ENCODE measurements around the gene RPP25L. TPM values are rescaled to one million over a fixed set of nuclear protein-coding genes. Genes with fewer than 3 reads are reported as not detected.

Gene RPP25L
- total RNA-seq, 1 donor: 14.7 TPM

DNA sequence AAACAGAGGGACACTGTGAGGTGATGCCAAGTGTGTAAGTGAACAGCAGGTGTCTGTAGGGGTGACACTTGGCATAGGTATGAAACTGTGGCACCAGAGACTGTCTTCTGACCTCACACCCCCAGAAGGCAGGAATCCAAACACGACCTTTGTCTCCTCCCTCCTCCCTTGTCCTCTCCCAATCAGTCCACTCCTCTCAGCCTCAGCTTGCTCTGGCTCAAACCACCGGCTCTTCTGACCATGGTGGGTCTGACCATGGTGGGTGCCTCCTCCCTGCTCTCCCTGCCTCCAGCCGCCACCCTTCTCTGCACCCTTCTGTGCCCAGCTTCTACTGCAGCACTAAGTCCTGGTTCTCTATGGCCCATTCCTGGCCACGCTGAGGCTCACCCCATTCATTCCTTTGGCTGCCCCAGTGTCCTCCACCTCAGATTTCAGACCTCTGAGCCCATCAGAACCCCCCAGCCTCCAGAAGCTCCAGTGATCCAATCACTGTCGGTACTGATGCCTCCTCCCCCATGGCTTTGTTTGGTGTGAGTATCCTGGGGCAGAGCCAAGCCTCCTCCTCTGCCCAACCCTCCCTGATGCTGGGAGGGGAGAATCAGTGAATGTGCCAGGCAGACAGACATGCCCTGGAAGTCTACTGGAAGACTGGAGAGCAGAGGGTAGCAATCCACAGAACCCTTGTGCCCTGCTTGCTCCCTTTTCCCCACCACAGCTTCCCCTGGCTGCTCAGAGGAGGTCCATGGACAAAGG, 18.7 kb upstream of the RPP25L start:
- TF ChIP-seq, protein P1, sequence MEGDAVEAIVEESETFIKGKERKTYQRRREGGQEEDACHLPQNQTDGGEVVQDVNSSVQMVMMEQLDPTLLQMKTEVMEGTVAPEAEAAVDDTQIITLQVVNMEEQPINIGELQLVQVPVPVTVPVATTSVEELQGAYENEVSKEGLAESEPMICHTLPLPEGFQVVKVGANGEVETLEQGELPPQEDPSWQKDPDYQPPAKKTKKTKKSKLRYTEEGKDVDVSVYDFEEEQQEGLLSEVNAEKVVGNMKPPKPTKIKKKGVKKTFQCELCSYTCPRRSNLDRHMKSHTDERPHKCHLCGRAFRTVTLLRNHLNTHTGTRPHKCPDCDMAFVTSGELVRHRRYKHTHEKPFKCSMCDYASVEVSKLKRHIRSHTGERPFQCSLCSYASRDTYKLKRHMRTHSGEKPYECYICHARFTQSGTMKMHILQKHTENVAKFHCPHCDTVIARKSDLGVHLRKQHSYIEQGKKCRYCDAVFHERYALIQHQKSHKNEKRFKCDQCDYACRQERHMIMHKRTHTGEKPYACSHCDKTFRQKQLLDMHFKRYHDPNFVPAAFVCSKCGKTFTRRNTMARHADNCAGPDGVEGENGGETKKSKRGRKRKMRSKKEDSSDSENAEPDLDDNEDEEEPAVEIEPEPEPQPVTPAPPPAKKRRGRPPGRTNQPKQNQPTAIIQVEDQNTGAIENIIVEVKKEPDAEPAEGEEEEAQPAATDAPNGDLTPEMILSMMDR (IDR thresholded peaks at IDR 0.05; ENCODE audit: insufficient read depth, low read depth, low read length): no peak
- H3K4me3 ChIP-seq (ENCODE audit: low read depth, low read length): no peak overlapping the region
- no peak for DNase-seq (ENCODE audit: low read depth)

DNA sequence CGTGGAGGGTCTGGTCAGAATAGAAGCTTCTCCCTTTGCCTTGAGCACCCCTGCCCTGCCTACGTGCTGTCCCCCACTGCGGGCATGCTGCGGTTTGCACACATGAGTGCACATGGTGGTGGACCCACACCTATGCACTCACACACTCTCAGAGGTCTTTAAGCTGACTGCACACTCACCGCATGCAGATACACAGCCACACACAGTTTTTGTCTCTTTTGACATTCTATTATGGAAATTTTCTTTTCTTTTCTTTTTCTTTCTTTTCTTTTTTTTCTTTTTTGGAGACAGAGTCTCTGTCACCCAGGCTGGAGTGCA, 17.6 kb upstream of the RPP25L start:
- no peak overlapping the region for H3K4me3 ChIP-seq (ENCODE audit: low read depth, low read length)
- no peak for DNase-seq (ENCODE audit: low read depth)
- TF ChIP-seq, protein P1 (IDR thresholded peaks at IDR 0.05; ENCODE audit: insufficient read depth, low read depth, low read length): no peak

DNA sequence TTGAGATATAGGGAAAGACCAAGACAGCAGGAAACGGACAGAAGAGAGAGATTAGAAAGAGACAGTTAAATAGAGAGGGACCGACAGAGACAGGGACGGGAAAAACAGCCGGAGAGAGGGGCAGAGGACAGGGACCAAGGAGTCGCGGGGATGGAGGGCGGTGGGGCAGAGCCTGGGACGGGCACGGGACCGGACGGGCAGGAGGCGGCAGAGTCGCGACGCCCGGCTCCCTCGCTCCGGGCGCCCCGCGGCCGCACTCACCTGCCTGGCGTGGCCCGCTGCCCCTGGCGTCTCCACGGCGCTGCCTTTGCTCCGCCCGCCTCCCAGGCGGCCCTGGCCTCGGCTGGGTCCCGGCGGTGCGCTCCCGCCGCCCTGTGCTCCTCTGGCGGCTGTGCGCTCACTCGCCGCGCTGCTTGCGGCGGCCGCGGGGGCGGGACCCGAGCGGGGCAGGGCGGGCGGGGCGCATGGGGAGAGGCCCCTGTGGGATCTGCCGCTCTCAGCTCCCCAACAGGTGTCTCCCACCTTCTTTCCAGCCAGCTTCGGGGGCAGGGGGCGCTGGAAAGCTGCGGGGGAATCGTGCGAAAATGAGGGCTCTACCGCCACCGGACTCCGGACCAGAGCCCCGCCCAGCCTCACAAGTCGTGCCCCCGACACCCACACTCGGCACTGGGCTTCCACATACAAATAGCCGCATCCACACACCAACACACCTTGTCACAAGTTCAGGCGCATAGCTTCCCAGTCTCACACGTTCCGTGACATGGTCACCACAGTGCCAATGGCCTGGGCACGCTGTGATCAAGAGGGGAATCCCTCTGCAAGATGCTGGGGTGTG, 17.0 kb upstream of the RPP25L start, which contains the start of gene ARID3C:
Gene ARID3C (minus strand): TSS at position 411 of the 835 bp plus-strand sequence. CDS start 1,052 bp downstream, outside the sequence.
- H3K4me3 ChIP-seq (ENCODE audit: low read depth, low read length): peak within 1 kb of the TSS; percentile 45

DNA sequence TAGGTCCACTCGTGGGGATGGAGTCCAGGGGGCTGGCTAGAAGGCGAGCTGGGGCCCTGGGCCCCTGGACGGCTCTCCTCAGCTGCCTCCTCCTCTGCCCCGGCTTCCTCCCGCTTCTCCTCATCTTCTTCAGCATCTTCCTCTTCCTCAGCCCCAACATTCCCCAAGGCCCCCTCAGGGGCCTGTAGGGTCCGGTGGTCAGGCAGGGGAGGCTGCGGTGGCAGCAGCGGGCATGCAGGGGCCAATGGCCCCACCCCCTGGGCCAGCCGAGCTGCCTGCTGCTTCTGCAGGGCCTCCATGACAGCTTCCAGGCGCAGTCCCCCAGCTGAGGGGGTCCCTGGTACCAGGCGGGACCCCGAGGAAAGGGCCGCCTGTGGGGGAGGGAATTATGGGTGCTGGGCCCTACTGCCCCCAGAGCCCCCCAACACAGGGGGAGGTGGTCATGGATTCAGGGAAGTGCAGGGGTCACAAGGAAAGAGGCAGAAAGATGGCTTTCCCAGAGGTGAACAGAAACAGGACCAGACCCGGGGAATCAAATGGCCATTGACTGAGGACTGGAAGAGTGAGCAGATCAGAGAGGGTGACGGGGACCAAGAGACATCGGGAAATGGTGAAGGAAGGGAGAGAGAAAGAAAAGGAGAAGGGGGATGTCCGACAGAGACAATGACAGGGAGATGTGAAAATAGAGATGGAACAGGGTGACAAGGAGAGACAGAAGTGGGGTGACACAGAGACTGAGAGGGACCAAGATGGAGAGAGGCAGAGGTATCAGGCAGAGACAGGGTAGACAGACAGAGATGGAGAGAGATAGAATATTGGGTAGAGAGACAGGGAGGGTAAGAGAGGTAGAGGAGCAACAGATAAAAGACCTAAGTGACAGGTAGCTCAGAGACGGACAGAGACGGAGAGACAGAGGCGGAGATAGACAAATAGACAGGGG, 16.1 kb upstream of the RPP25L start:
- TF ChIP-seq, protein P1 (IDR thresholded peaks at IDR 0.05; ENCODE audit: insufficient read depth, low read depth, low read length): no peak
- H3K4me3 ChIP-seq (ENCODE audit: low read depth, low read length): no peak overlapping the region
- DNase-seq (ENCODE audit: low read depth): no peak

More for the DNA sequence above, 17.0 kb upstream of the RPP25L start, which contains the start of gene ARID3C:
- TF ChIP-seq, protein P1 (IDR thresholded peaks at IDR 0.05; ENCODE audit: insufficient read depth, low read depth, low read length): no peak
- DNase-seq (ENCODE audit: low read depth): no peak

DNA sequence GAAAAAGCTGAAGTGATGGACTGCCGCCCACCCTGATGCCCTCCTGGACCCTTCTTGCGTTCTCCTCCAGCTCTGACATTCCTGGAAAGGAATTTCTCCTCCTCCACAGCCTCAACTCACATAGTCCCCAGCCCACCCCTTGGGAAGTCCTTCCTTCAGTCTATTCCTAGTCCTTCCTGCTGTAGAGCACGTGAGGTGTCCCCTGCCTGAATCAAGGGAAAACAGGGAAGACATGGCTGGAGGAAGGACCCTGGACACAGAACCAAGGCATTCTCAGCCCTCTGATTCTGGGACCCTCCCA, 13.2 kb upstream of the RPP25L start:
- TF ChIP-seq, protein P1 (IDR thresholded peaks at IDR 0.05; ENCODE audit: insufficient read depth, low read depth, low read length): no peak
- DNase-seq (ENCODE audit: low read depth): no peak
- H3K4me3 ChIP-seq (ENCODE audit: low read depth, low read length): no peak overlapping the region

DNA sequence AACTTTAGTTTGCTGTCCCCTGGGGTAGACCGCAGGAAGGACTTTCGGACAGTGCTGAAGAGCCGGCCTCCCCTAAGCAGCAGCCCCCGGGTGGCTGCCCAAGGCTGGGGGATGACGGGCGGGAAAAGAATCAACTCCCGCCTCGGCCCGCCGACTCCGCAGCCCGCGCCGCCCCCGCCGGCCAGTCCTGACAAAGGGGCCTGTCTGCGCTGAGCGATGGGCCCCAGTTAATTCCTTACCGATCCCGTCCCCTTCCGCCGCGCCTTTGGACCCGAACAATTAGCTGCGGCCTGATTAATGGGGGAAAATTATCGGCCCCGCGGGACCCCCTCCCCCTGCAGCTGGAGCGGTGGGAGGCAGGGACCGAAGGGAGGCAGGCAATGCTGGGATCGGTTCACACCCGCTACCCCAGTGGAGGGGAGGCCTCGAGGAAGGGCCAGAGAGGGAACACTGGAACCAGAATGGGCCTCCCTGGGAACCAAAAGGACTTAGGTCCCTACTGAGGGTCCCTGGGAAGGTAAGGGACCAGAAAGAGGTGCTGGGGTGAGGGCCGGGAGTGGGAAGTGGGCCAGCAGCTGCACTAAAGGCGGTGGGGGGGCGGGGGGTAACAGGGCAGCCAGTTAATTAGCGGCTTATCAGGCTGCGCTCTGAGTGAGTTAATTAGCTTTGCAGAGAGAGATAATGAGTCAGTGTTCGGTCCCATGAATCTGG, 12.7 kb upstream of the RPP25L start:
- TF ChIP-seq, protein P1 (IDR thresholded peaks at IDR 0.05; ENCODE audit: insufficient read depth, low read depth, low read length): no peak
- DNase-seq (ENCODE audit: low read depth): no peak
- H3K4me3 ChIP-seq (ENCODE audit: low read depth, low read length): no peak overlapping the region

Data from fibroblast of villous mesenchyme (primary cell).